ENCODE data around the gene BEST3. TPM values are rescaled to one million over a fixed set of nuclear protein-coding genes. Genes with fewer than 3 reads are reported as not detected.

Gene BEST3
- total and polyA plus RNA-seq, 2 donors, result 2.7 to 4.1 TPM

- H3K4me1 ChIP-seq (ENCODE audit: control insufficient read depth in 2 of 2, insufficient read depth in 2 of 2, low read length in 2 of 2), result no peaks in the 10 kb centered on the region
- no peak overlapping the region for H3K4me3 ChIP-seq (ENCODE audit: low read length in 2 of 2)
These were observed 54.6 kb downstream of the BEST3 start for GRCh38 chr12:69644511-69644910.

GRCh38 chr12:69642531-69642930 is 56.6 kb downstream of the BEST3 start:
- Histone ChIP-seq H3K4me3 (ENCODE audit: low read length in 2 of 2) (no peak overlapping the region), H3K27ac (ENCODE audit: low read depth in 1 of 2, low read length in 1 of 2) (no peak overlapping the region), H3K4me1 (ENCODE audit: control insufficient read depth in 2 of 2, insufficient read depth in 2 of 2, low read length in 2 of 2) (no peaks in the 10 kb centered on the region), H3K36me3 (ENCODE audit: control insufficient read depth in 2 of 2, insufficient read depth in 2 of 2, low read length in 1 of 2) (no peaks in the 10 kb centered on the region), H3K9me3 (ENCODE audit: control insufficient read depth in 2 of 2, insufficient read depth in 1 of 2, low read length in 1 of 2) (no peaks in the 10 kb centered on the region), H3K27me3 (ENCODE audit: control insufficient read depth in 2 of 2, insufficient read depth in 1 of 2, low read length in 1 of 2) (no peaks in the 10 kb centered on the region)
- WGBS, result 92% methylated on average over 6 of the region's 6 CpGs
- no peak for DNase-seq (ENCODE audit: low read depth in 6 of 9, low spot score in 9 of 9)

More at GRCh38 chr12:69644511-69644910, 54.6 kb downstream of the BEST3 start:
- DNase-seq (ENCODE audit: low read depth in 6 of 9, low spot score in 9 of 9), result no peak
- Histone ChIP-seq H3K27me3 (ENCODE audit: control insufficient read depth in 2 of 2, insufficient read depth in 1 of 2, low read length in 1 of 2) (no peaks in the 10 kb centered on the region), H3K36me3 (ENCODE audit: control insufficient read depth in 2 of 2, insufficient read depth in 2 of 2, low read length in 1 of 2) (no peaks in the 10 kb centered on the region), H3K27ac (ENCODE audit: low read depth in 1 of 2, low read length in 1 of 2) (no peak overlapping the region), H3K9me3 (ENCODE audit: control insufficient read depth in 2 of 2, insufficient read depth in 1 of 2, low read length in 1 of 2) (no peaks in the 10 kb centered on the region)

GRCh38 chr12:69641546-69641945 is 57.6 kb downstream of the BEST3 start:
- 95% methylated on average over 7 of the region's 7 CpGs for WGBS

DNA sequence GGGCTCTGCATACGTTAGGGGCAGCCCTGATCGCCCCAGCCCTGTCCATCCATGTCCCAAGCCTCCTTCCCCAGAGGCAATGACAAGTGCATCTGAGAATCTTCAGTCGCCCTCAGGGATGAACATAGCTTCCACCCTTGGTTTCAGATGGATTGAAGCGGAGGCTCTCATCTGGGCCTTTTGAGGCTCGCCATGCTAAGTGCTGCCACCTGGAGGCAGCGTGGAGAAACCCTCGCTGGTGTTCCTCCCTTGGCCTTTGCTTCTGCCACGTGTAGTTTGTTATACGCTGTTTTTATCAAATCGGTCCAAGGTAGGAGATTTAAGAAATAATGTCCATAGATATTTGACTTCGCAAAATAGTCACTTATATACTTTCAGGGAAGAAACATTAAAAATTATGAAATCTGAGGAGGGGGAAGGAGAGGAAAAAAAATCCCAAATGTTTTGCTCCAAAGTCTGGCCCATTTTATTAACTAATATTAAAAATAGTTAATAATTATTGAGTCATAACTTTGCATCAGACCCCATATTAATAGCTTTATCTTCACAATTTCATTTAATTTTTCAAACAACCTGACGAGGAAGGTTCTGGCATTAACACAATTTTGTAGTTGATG is 59.6 kb downstream of the BEST3 start:
- no peaks in the 10 kb centered on the region for H3K9me3 ChIP-seq (ENCODE audit: control insufficient read depth in 2 of 2, insufficient read depth in 1 of 2, low read length in 1 of 2)
- DNase-seq (ENCODE audit: low read depth in 6 of 9, low spot score in 9 of 9), result peak; percentile 11 to 72 (median 48)
- WGBS, result 40% methylated on average over 12 of the region's 12 CpGs

More at GRCh38 chr12:69641546-69641945, 57.6 kb downstream of the BEST3 start:
- DNase-seq (ENCODE audit: low read depth in 6 of 9, low spot score in 9 of 9), result no peak
- no peaks in the 10 kb centered on the region for H3K9me3 ChIP-seq (ENCODE audit: control insufficient read depth in 2 of 2, insufficient read depth in 1 of 2, low read length in 1 of 2)
- no peaks in the 10 kb centered on the region for H3K4me1 ChIP-seq (ENCODE audit: control insufficient read depth in 2 of 2, insufficient read depth in 2 of 2, low read length in 2 of 2)
- no peaks in the 10 kb centered on the region for H3K36me3 ChIP-seq (ENCODE audit: control insufficient read depth in 2 of 2, insufficient read depth in 2 of 2, low read length in 1 of 2)
- no peaks in the 10 kb centered on the region for H3K27me3 ChIP-seq (ENCODE audit: control insufficient read depth in 2 of 2, insufficient read depth in 1 of 2, low read length in 1 of 2)
- no peak overlapping the region for H3K4me3 ChIP-seq (ENCODE audit: low read length in 2 of 2)
- no peak overlapping the region for H3K27ac ChIP-seq (ENCODE audit: low read depth in 1 of 2, low read length in 1 of 2)

DNA sequence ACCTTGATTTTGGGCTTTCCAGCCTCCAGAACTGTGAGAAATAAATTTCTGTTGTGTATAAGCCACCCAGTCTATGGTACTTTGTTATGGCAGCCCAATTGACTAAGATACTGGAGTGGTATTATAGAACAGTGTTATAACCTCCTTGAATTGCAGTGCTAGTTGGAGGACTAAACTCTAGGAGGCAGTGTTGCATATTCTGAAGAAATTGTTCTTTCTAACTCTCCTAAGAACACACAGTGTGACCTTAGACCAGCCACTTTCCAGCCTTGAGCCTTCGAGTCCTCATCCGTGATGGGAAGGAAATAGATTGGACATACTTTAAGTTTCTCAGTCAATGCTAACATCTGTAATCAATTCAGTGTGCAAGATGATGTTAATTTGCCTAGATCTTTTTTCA is 66.0 kb downstream of the BEST3 start:
- no peaks in the 10 kb centered on the region for H3K4me1 ChIP-seq (ENCODE audit: control insufficient read depth in 2 of 2, insufficient read depth in 2 of 2, low read length in 2 of 2)
- 98% methylated on average over 2 of the region's 2 CpGs for WGBS
- no peak for DNase-seq (ENCODE audit: low read depth in 6 of 9, low spot score in 9 of 9)
- no peaks in the 10 kb centered on the region for H3K9me3 ChIP-seq (ENCODE audit: control insufficient read depth in 2 of 2, insufficient read depth in 1 of 2, low read length in 1 of 2)
- no peaks in the 10 kb centered on the region for H3K36me3 ChIP-seq (ENCODE audit: control insufficient read depth in 2 of 2, insufficient read depth in 2 of 2, low read length in 1 of 2)
- no peak overlapping the region for H3K4me3 ChIP-seq (ENCODE audit: low read length in 2 of 2)
- H3K27ac ChIP-seq (ENCODE audit: low read depth in 1 of 2, low read length in 1 of 2), result no peak overlapping the region
- no peaks in the 10 kb centered on the region for H3K27me3 ChIP-seq (ENCODE audit: control insufficient read depth in 2 of 2, insufficient read depth in 1 of 2, low read length in 1 of 2)

More for the DNA sequence above, 59.6 kb downstream of the BEST3 start:
- no peaks in the 10 kb centered on the region for H3K36me3 ChIP-seq (ENCODE audit: control insufficient read depth in 2 of 2, insufficient read depth in 2 of 2, low read length in 1 of 2)
- no peaks in the 10 kb centered on the region for H3K27me3 ChIP-seq (ENCODE audit: control insufficient read depth in 2 of 2, insufficient read depth in 1 of 2, low read length in 1 of 2)
- H3K4me3 ChIP-seq (ENCODE audit: low read length in 2 of 2), result no peak overlapping the region
- H3K4me1 ChIP-seq (ENCODE audit: control insufficient read depth in 2 of 2, insufficient read depth in 2 of 2, low read length in 2 of 2), result no peaks in the 10 kb centered on the region
- no peak overlapping the region for H3K27ac ChIP-seq (ENCODE audit: low read depth in 1 of 2, low read length in 1 of 2)

DNA sequence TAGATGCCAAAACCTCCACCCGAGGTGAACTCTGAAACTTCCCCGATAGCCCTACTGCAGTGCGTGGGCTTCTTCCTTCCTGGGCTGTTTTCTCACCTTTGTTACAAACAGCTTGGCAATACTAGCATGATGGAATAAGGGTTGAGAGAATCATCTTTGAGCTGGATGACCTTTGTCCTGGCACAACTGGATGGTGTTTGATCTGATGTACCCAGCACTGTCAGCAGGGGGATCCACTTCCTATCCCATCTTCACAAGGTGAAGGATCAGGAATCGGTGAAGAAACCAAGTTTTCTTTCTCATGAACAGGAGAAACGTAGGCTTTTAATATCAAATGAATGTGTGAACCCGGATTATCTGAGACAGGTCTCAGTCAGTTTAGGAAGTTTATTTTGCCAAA is 68.9 kb downstream of the BEST3 start:
- H3K27ac ChIP-seq (ENCODE audit: low read depth in 1 of 2, low read length in 1 of 2), result no peak overlapping the region
- WGBS, result 94% methylated on average over 6 of the region's 6 CpGs

GRCh38 chr12:69627501-69627900 is 71.6 kb downstream of the BEST3 start:
- H3K27ac ChIP-seq (ENCODE audit: low read depth in 1 of 2, low read length in 1 of 2), result no peak overlapping the region
- H3K36me3 ChIP-seq (ENCODE audit: control insufficient read depth in 2 of 2, insufficient read depth in 2 of 2, low read length in 1 of 2), result no peaks in the 10 kb centered on the region
- no peaks in the 10 kb centered on the region for H3K4me1 ChIP-seq (ENCODE audit: control insufficient read depth in 2 of 2, insufficient read depth in 2 of 2, low read length in 2 of 2)
- no peaks in the 10 kb centered on the region for H3K27me3 ChIP-seq (ENCODE audit: control insufficient read depth in 2 of 2, insufficient read depth in 1 of 2, low read length in 1 of 2)
- no peak for DNase-seq (ENCODE audit: low read depth in 6 of 9, low spot score in 9 of 9)
- no peak overlapping the region for H3K4me3 ChIP-seq (ENCODE audit: low read length in 2 of 2)
- WGBS, result 95% methylated on average over 8 of the region's 8 CpGs
- no peaks in the 10 kb centered on the region for H3K9me3 ChIP-seq (ENCODE audit: control insufficient read depth in 2 of 2, insufficient read depth in 1 of 2, low read length in 1 of 2)

More for the DNA sequence above, 68.9 kb downstream of the BEST3 start:
- Histone ChIP-seq H3K36me3 (ENCODE audit: control insufficient read depth in 2 of 2, insufficient read depth in 2 of 2, low read length in 1 of 2) (no peaks in the 10 kb centered on the region), H3K27me3 (ENCODE audit: control insufficient read depth in 2 of 2, insufficient read depth in 1 of 2, low read length in 1 of 2) (no peaks in the 10 kb centered on the region), H3K9me3 (ENCODE audit: control insufficient read depth in 2 of 2, insufficient read depth in 1 of 2, low read length in 1 of 2) (no peaks in the 10 kb centered on the region), H3K4me3 (ENCODE audit: low read length in 2 of 2) (no peak overlapping the region), H3K4me1 (ENCODE audit: control insufficient read depth in 2 of 2, insufficient read depth in 2 of 2, low read length in 2 of 2) (no peaks in the 10 kb centered on the region)
- no peak for DNase-seq (ENCODE audit: low read depth in 6 of 9, low spot score in 9 of 9)

DNA sequence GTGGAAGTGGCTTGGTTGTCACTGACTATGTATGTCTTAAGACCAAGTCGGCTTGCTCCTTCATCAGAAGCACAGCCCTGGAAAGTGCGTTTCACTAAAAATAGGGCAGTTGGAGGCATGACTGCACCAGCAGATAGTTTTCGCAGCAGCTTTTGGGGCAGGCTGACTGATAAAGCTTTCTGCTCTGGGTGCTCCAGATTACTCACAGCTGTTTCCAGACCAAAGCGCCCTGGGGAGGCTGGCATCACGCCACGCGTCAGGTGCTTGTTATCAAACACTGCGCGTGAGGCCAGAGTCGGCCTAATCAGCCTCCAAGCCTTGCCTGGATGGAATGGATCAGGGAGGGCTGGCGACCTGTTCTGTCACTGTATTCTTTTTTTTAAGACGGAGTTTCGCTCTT is 75.1 kb downstream of the BEST3 start:
- DNase-seq (ENCODE audit: low read depth in 6 of 9, low spot score in 9 of 9), result no peak
- Histone ChIP-seq H3K9me3 (ENCODE audit: control insufficient read depth in 2 of 2, insufficient read depth in 1 of 2, low read length in 1 of 2) (no peaks in the 10 kb centered on the region), H3K4me1 (ENCODE audit: control insufficient read depth in 2 of 2, insufficient read depth in 2 of 2, low read length in 2 of 2) (no peaks in the 10 kb centered on the region), H3K36me3 (ENCODE audit: control insufficient read depth in 2 of 2, insufficient read depth in 2 of 2, low read length in 1 of 2) (no peaks in the 10 kb centered on the region), H3K27me3 (ENCODE audit: control insufficient read depth in 2 of 2, insufficient read depth in 1 of 2, low read length in 1 of 2) (no peaks in the 10 kb centered on the region), H3K4me3 (ENCODE audit: low read length in 2 of 2) (no peak overlapping the region), H3K27ac (ENCODE audit: low read depth in 1 of 2, low read length in 1 of 2) (no peak overlapping the region)
- 97% methylated on average over 13 of the region's 13 CpGs for WGBS

- no peak for DNase-seq (ENCODE audit: low read depth in 6 of 9, low spot score in 9 of 9)
- no peaks in the 10 kb centered on the region for H3K27me3 ChIP-seq (ENCODE audit: control insufficient read depth in 2 of 2, insufficient read depth in 1 of 2, low read length in 1 of 2)
- 94% methylated on average over 2 of the region's 2 CpGs for WGBS
- no peaks in the 10 kb centered on the region for H3K9me3 ChIP-seq (ENCODE audit: control insufficient read depth in 2 of 2, insufficient read depth in 1 of 2, low read length in 1 of 2)
- no peaks in the 10 kb centered on the region for H3K36me3 ChIP-seq (ENCODE audit: control insufficient read depth in 2 of 2, insufficient read depth in 2 of 2, low read length in 1 of 2)
- H3K4me3 ChIP-seq (ENCODE audit: low read length in 2 of 2), result no peak overlapping the region
- no peaks in the 10 kb centered on the region for H3K4me1 ChIP-seq (ENCODE audit: control insufficient read depth in 2 of 2, insufficient read depth in 2 of 2, low read length in 2 of 2)
- no peak overlapping the region for H3K27ac ChIP-seq (ENCODE audit: low read depth in 1 of 2, low read length in 1 of 2)
These were observed 77.6 kb downstream of the BEST3 start for GRCh38 chr12:69621551-69621950.
